GM23338 (cell line): Measurements from ENCODE around the gene EHD1. TPM values are rescaled to one million over a fixed set of nuclear protein-coding genes. Genes with fewer than 3 reads are reported as not detected.

Experiments used
- ATAC-seq: fragments of 200-7000 bp; cut with Tn5 transposase; 3 replicates; pipeline ENCODE4 v1.9.1; 2020
- DNase-seq: peaks from one replicate; pipeline ENCODE4 v3.0.0-alpha.2; 2015; ENCODE audit warnings: low spot score
- H2AFZ ChIP-seq: fragments of 200-600 bp; sonication (generic); 2 replicates; pipeline ENCODE4 v1.8.0; 2016; ENCODE audit warnings: antibody characterized with exemption, mild to moderate bottlenecking, moderate library complexity
- H3F3A ChIP-seq: fragments of 200-600 bp; sonication (generic); replicated peaks from 2 replicates; pipeline ENCODE4 v1.8.0; 2017; ENCODE audit warnings: antibody characterized with exemption, mixed run types, low read depth
- H3K27ac ChIP-seq: fragments of 200-600 bp; sonication (generic); 2 replicates; pipeline ENCODE4 v1.6.1; 2016; ENCODE audit warnings: low read depth
- H3K27me3 ChIP-seq: fragments of 200-600 bp; sonication (generic); 2 replicates; pipeline ENCODE4 v1.8.0; 2016; ENCODE audit warnings: mild to moderate bottlenecking, mixed run types, moderate library complexity; ENCODE audit not compliant: insufficient read depth
- H3K36me3 ChIP-seq: fragments of 200-600 bp; sonication (generic); 2 replicates; pipeline ENCODE4 v1.8.0; 2016; ENCODE audit warnings: mild to moderate bottlenecking; ENCODE audit not compliant: insufficient read depth
- H3K4me1 ChIP-seq: fragments of 200-600 bp; sonication (generic); 2 replicates; pipeline ENCODE4 v1.8.0; 2016; ENCODE audit warnings: mild to moderate bottlenecking, moderate library complexity; ENCODE audit not compliant: insufficient read depth
- H3K4me2 ChIP-seq: fragments of 200-600 bp; sonication (generic); 2 replicates; pipeline ENCODE4 v1.7.1; 2017; ENCODE audit warnings: mixed run types
- H3K4me3 ChIP-seq: fragments of 200-600 bp; sonication (generic); 2 replicates; pipeline ENCODE4 v1.6.1; 2016; ENCODE audit warnings: mixed run types
- H3K79me2 ChIP-seq: fragments of 200-600 bp; sonication (generic); replicated peaks from 2 replicates; pipeline ENCODE4 v1.8.0; 2017; ENCODE audit warnings: mild to moderate bottlenecking; ENCODE audit not compliant: insufficient read depth
- H3K9me2 ChIP-seq: fragments of 200-600 bp; sonication (generic); 2 replicates; pipeline ENCODE4 v1.8.0; 2017; ENCODE audit not compliant: insufficient read depth
- H4K20me1 ChIP-seq: fragments of 200-600 bp; sonication (generic); replicated peaks from 2 replicates; pipeline ENCODE4 v1.8.0; 2017; ENCODE audit warnings: mild to moderate bottlenecking; ENCODE audit not compliant: insufficient read depth
- H3K27ac Mint-ChIP-seq: 2 replicates; pipeline ENCODE4 v1.8.0; 2020; ENCODE audit warnings: inconsistent platforms, mild to moderate bottlenecking, moderate library complexity, mixed read lengths
- H3K27me3 Mint-ChIP-seq: 3 replicates; pipeline ENCODE4 v1.8.0; 2022; ENCODE audit warnings: low read depth, mild to moderate bottlenecking, moderate library complexity, mixed read lengths, inconsistent platforms; ENCODE audit not compliant: insufficient read depth, poor library complexity
- H3K36me3 Mint-ChIP-seq: 3 replicates; pipeline ENCODE4 v1.8.0; 2021; ENCODE audit warnings: low read depth, mild to moderate bottlenecking, inconsistent platforms, moderate library complexity, mixed read lengths
- H3K4me1 Mint-ChIP-seq: 3 replicates; pipeline ENCODE4 v1.8.0; 2020; ENCODE audit warnings: mild to moderate bottlenecking, inconsistent platforms, mixed read lengths
- H3K4me3 Mint-ChIP-seq: 3 replicates; pipeline ENCODE4 v1.8.0; 2021; ENCODE audit warnings: moderate library complexity, mild to moderate bottlenecking, inconsistent platforms, mixed read lengths
- H3K9me3 Mint-ChIP-seq: 3 replicates; pipeline ENCODE4 v1.8.0; 2020; ENCODE audit warnings: moderate library complexity, mild to moderate bottlenecking, inconsistent platforms, mixed read lengths
- JUNB ChIP-seq: IDR thresholded peaks from one replicate; pipeline ENCODE4 v1.6.1; 2016; ENCODE audit warnings: antibody characterized with exemption; ENCODE audit not compliant: unreplicated experiment
- POLR2AphosphoS5 ChIP-seq: IDR thresholded peaks from 2 replicates; pipeline ENCODE4 v1.6.1; 2016; ENCODE audit warnings: antibody characterized with exemption, low read depth
- STAT1 ChIP-seq: IDR thresholded peaks from one replicate; pipeline ENCODE4 v1.6.1; 2016; ENCODE audit warnings: antibody characterized with exemption; ENCODE audit not compliant: unreplicated experiment
- polyA plus RNA-seq: library from polyadenylated mRNA; unstranded; fragments of >200 nt; fragmentation: Nextera tagmentation; extraction: Ambion mirVana; gene quantifications from 2 replicates; pipeline ENCODE4 v1.2.1, GENCODE V29; 2016
- total RNA-seq: library from RNA; depleted of rRNA; stranded (reverse); fragments of >200 nt; shearing (Covaris generic); gene quantifications from 2 replicates; pipeline ENCODE4 v1.2.3, GENCODE V29; 2014
- TF ChIP-seq, protein P1 (sequence below), 2 experiments: fragments of 200-600 bp in 1 of 2; sonication (generic) in 1 of 2; conservative IDR thresholded peaks; 2 replicates each; pipeline versions ENCODE4 v1.5.1 to v1.6.1; 2016 to 2017; ENCODE audit warnings: antibody characterized with exemption in 2 of 2, low read depth in 2 of 2, mild to moderate bottlenecking in 2 of 2, moderate library complexity in 1 of 2
- TF ChIP-seq, protein P2 (sequence below): IDR thresholded peaks from 2 replicates; pipeline ENCODE4 v1.6.1; 2016; ENCODE audit warnings: antibody characterized with exemption
- TF ChIP-seq, protein P3 (sequence below): fragments of 250-450 bp; sonication (Bioruptor Pico); IDR thresholded peaks from 2 replicates; pipeline ENCODE4 v1.5.0; 2020; ENCODE audit warnings: mild to moderate bottlenecking, moderate library complexity

Gene EHD1
- total and polyA plus RNA-seq, 2 experiments from 2014 or later = 16.7 to 69.7 TPM

DNA sequence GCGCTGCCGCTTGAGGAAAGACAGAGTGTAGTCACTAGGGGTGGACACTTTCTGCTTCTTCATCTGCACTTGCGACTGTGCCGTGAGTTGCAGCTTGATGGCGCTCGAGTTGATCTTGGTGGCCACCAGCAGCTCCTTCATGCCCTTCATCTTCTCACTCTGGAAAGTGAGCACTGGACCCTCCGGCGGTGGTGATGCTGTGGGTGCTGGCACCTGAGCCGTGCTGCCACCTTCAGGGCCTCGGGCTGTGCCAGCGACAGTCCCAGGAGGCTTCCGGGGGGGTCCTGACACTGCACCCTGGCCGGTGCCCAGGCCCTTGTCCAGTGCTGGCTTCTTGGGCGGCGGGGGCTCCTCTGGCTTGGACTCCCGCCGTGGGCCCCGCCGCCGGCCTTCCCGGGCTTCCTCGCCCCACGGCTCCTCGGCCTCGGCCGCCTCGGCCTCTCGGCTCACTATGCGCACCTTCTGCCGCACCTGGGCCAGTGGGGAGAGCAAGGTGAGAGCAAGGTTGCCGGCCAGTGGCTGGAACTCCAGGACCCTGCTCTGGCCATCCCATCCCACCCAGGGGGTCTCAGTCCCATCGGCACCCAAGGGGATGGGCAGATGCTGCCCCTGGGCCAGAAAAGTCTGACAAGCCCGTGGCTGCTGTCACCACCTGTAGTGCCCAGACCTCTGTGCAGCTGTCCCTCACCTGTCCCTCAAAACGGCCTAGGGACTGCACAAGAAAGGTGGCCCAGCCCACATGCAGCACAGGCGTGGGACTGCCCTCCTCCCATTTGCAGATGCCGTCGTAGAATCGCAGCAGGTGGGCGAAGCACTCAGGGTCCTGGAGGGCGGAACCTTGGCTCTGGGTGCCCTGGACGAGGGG is 73.8 kb downstream of the EHD1 start:
- Histone ChIP-seq H3K27ac (peak overlapping the region; percentile 93), H3K4me3 (peak overlapping the region; percentile 72; the same call in 1 of the 2 replicates), H4K20me1 (0 out of 2 replicates have a peak, but pooled peaks cover 13% of the 10 kb centered on the region), H3F3A (peaks cover 12% of the 10 kb centered on the region), H3K9me2 (no peaks in the 10 kb centered on the region), H3K36me3 (no peaks in the 10 kb centered on the region), H3K4me1 (peaks cover 8% of the 10 kb centered on the region; the same call in 1 of the 2 replicates), H3K79me2 (peaks cover 6% of the 10 kb centered on the region; the same call in 1 of the 2 replicates), H3K4me2 (peak overlapping the region; percentile 84), H2AFZ (no peak overlapping the region), H3K27me3 (no peaks in the 10 kb centered on the region)
- peaks cover 10% of the 10 kb centered on the region for H3K27me3 Mint-ChIP-seq
- ATAC-seq = peak; percentile 12
- peak overlapping the region; percentile 78 for H3K4me3 Mint-ChIP-seq
- H3K36me3 Mint-ChIP-seq = peaks cover 21% of the 10 kb centered on the region
- H3K9me3 Mint-ChIP-seq = no peaks in the 10 kb centered on the region
- DNase-seq = peak; percentile 66
- peaks cover 20% of the 10 kb centered on the region for H3K4me1 Mint-ChIP-seq
- no peak for TF ChIP-seq STAT1
- TF ChIP-seq, protein P1, sequence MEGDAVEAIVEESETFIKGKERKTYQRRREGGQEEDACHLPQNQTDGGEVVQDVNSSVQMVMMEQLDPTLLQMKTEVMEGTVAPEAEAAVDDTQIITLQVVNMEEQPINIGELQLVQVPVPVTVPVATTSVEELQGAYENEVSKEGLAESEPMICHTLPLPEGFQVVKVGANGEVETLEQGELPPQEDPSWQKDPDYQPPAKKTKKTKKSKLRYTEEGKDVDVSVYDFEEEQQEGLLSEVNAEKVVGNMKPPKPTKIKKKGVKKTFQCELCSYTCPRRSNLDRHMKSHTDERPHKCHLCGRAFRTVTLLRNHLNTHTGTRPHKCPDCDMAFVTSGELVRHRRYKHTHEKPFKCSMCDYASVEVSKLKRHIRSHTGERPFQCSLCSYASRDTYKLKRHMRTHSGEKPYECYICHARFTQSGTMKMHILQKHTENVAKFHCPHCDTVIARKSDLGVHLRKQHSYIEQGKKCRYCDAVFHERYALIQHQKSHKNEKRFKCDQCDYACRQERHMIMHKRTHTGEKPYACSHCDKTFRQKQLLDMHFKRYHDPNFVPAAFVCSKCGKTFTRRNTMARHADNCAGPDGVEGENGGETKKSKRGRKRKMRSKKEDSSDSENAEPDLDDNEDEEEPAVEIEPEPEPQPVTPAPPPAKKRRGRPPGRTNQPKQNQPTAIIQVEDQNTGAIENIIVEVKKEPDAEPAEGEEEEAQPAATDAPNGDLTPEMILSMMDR (conservative IDR thresholded peaks at IDR 0.05; ENCODE audit: low read depth in 2 of 2) = peak; percentile 36 to 59; a peak in 3 of 4 replicates
- peak overlapping the region; percentile 93 for H3K27ac Mint-ChIP-seq

DNA sequence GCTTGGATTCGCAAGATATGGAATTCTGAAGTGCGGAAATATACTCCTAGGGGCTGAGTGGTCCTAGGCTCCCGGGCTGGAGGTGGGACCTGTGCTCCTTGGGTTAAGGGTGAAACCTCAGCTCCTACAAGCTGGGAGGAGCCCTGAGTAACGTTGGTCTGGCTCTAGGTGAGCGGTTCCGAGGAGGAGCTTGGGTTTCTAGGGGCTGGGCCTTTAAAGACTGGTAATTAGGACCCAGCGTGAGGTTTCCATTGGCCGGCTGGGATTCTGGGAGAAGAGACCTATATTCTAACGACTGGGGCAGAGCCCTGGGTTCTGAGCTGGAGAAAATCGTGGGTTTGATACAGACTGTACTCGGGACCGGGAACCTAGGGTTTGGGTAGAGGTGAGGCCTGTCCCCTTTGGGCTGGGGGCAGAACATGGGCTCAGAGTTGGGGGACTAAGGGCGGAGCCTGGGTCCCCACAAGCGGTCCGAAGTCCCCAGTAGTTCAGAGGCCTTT is 74.5 kb downstream of the EHD1 start:
- no peaks in the 10 kb centered on the region for H3K79me2 ChIP-seq
- H3K36me3 ChIP-seq = no peaks in the 10 kb centered on the region
- ATAC-seq (peak; percentile 76), DNase-seq (peak; percentile 84)
- no peaks in the 10 kb centered on the region for H3K27me3 ChIP-seq
- Mint-ChIP-seq H3K4me1 (peaks cover 14% of the 10 kb centered on the region), H3K36me3 (peaks cover 21% of the 10 kb centered on the region), H3K27ac (peak overlapping the region; percentile 93), H3K9me3 (no peaks in the 10 kb centered on the region), H3K27me3 (peaks cover 10% of the 10 kb centered on the region), H3K4me3 (peak overlapping the region; percentile 78)
- TF ChIP-seq JUNB = no peak
- TF ChIP-seq, protein P2, sequence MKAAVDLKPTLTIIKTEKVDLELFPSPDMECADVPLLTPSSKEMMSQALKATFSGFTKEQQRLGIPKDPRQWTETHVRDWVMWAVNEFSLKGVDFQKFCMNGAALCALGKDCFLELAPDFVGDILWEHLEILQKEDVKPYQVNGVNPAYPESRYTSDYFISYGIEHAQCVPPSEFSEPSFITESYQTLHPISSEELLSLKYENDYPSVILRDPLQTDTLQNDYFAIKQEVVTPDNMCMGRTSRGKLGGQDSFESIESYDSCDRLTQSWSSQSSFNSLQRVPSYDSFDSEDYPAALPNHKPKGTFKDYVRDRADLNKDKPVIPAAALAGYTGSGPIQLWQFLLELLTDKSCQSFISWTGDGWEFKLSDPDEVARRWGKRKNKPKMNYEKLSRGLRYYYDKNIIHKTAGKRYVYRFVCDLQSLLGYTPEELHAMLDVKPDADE = no peak
- peak; percentile 2; the same call in 1 of the 2 replicates for TF ChIP-seq POLR2AphosphoS5
- TF ChIP-seq, protein P3, sequence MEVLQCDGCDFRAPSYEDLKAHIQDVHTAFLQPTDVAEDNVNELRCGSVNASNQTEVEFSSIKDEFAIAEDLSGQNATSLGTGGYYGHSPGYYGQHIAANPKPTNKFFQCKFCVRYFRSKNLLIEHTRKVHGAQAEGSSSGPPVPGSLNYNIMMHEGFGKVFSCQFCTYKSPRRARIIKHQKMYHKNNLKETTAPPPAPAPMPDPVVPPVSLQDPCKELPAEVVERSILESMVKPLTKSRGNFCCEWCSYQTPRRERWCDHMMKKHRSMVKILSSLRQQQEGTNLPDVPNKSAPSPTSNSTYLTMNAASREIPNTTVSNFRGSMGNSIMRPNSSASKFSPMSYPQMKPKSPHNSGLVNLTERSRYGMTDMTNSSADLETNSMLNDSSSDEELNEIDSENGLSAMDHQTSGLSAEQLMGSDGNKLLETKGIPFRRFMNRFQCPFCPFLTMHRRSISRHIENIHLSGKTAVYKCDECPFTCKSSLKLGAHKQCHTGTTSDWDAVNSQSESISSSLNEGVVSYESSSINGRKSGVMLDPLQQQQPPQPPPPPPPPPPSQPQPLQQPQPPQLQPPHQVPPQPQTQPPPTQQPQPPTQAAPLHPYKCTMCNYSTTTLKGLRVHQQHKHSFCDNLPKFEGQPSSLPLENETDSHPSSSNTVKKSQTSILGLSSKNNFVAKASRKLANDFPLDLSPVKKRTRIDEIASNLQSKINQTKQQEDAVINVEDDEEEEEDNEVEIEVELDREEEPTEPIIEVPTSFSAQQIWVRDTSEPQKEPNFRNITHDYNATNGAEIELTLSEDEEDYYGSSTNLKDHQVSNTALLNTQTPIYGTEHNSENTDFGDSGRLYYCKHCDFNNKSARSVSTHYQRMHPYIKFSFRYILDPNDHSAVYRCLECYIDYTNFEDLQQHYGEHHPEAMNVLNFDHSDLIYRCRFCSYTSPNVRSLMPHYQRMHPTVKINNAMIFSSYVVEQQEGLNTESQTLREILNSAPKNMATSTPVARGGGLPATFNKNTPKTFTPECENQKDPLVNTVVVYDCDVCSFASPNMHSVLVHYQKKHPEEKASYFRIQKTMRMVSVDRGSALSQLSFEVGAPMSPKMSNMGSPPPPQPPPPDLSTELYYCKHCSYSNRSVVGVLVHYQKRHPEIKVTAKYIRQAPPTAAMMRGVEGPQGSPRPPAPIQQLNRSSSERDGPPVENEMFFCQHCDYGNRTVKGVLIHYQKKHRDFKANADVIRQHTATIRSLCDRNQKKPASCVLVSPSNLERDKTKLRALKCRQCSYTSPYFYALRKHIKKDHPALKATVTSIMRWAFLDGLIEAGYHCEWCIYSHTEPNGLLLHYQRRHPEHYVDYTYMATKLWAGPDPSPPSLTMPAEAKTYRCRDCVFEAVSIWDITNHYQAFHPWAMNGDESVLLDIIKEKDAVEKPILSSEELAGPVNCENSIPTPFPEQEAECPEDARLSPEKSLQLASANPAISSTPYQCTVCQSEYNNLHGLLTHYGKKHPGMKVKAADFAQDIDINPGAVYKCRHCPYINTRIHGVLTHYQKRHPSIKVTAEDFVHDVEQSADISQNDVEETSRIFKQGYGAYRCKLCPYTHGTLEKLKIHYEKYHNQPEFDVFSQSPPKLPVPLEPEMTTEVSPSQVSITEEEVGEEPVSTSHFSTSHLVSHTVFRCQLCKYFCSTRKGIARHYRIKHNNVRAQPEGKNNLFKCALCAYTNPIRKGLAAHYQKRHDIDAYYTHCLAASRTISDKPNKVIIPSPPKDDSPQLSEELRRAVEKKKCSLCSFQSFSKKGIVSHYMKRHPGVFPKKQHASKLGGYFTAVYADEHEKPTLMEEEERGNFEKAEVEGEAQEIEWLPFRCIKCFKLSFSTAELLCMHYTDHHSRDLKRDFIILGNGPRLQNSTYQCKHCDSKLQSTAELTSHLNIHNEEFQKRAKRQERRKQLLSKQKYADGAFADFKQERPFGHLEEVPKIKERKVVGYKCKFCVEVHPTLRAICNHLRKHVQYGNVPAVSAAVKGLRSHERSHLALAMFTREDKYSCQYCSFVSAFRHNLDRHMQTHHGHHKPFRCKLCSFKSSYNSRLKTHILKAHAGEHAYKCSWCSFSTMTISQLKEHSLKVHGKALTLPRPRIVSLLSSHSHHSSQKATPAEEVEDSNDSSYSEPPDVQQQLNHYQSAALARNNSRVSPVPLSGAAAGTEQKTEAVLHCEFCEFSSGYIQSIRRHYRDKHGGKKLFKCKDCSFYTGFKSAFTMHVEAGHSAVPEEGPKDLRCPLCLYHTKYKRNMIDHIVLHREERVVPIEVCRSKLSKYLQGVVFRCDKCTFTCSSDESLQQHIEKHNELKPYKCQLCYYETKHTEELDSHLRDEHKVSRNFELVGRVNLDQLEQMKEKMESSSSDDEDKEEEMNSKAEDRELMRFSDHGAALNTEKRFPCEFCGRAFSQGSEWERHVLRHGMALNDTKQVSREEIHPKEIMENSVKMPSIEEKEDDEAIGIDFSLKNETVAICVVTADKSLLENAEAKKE (CRISPR knock-in tag) = no peak
- H3K27ac ChIP-seq = peak overlapping the region; percentile 93
- H3F3A ChIP-seq = peaks cover 8% of the 10 kb centered on the region; the same call in 1 of the 2 replicates
- peak overlapping the region; percentile 72 for H3K4me3 ChIP-seq
- H2AFZ ChIP-seq = no peak overlapping the region
- H3K4me2 ChIP-seq = peak overlapping the region; percentile 84
- H3K9me2 ChIP-seq = no peaks in the 10 kb centered on the region
- 0 out of 2 replicates have a peak, but pooled peaks cover 9% of the 10 kb centered on the region for H4K20me1 ChIP-seq
- peaks cover 4% of the 10 kb centered on the region; the same call in 1 of the 2 replicates for H3K4me1 ChIP-seq
